GM12873 (cell line): ENCODE measurements around the gene RAB5A.

Experiments
- CTCF ChIP-seq: IDR thresholded peaks from 2 replicates; pipeline ENCODE4 v1.5.1; 2012; ENCODE audit warnings: low read depth, mild to moderate bottlenecking, moderate library complexity, low read length, control low read depth; ENCODE audit not compliant: insufficient read depth; ENCODE audit errors: missing control alignments

The RAB5A gene

GRCh38 chr3:19970327-19970726 lies 23.4 kb downstream of the RAB5A start:
- no peak for TF ChIP-seq CTCF

GRCh38 chr3:19972054-19972453 lies 25.2 kb downstream of the RAB5A start:
- no peak for TF ChIP-seq CTCF

- TF ChIP-seq CTCF, result no peak
Observed at GRCh38 chr3:19994796-19995195, 47.9 kb downstream of the RAB5A start.

DNA sequence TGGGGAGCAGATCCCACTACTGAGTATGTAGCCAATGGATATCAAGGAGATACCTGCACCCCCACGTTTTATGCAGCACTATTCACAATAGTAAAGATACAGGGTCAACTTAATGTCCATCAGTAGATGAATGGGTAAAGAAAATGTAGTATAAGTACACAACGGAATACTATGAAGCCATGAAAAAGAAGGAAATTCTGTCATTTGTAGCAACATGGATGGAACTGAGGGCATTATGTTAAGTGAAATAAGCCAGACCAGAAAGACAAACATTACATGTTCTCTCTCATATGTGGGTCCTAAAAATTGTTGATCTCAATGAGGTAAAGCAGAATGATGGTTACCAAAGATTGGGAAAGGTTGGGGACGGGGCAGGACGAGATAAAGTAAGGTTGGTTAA lies 50.6 kb downstream of the RAB5A start:
- TF ChIP-seq CTCF, result no peak

DNA sequence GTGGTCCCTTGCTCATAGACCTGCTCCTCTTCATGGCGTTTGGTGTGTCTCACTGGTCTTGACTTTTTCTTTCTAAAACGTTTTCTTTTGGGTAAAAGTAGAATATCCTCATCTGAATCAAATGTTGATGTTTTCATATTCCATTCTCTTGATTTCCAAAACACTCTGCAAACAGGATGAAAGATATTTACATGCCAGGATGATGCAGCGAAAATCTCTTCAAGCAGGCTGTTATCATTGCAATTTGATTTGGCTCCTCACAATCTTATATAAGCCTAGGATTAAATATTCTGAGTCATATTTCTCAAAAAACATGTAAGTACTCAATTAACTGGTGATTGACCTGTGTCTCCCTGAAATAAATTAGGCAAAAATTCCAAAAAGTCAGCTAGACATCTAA lies 55.0 kb downstream of the RAB5A start:
- TF ChIP-seq CTCF, result no peak

- no peak for TF ChIP-seq CTCF
Observed at GRCh38 chr3:20007960-20008359, 61.1 kb downstream of the RAB5A start.

DNA sequence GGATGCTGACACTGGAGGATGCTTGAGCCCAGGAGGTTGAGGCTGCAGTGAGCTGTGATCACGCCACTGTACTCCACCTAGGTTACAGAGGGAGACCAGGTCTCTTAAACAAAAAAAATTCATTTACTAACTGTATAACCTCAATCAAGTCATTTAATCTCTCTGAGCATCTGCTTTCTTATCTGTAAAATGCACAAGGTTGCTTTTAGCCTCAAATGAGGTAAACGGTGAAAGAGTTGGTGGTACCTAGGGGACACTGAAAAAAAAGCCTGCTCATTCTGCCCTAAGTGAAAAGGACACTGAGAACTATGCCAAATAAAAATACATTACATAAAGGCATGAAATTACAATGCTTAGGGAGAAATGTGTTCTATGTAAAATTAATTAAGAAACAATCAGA lies 61.7 kb downstream of the RAB5A start:
- TF ChIP-seq CTCF, result no peak
